HFFc6 (cell line): ENCODE results near the gene AGXT. TPM values are rescaled to one million over a fixed set of nuclear protein-coding genes. Genes with fewer than 3 reads are reported as not detected.
A peak's percentile ranks its signal among the peaks of the same experiment; 100 is the strongest.

ENCODE experiments used
- DNase-seq: peaks from one replicate; pipeline ENCODE4 v3.0.0-alpha.2; 2018
- H3K27ac Mint-ChIP-seq: 2 replicates; pipeline ENCODE4 v1.8.0; 2020; ENCODE audit warnings: mild to moderate bottlenecking, mixed read lengths
- H3K27me3 Mint-ChIP-seq: 2 replicates; pipeline ENCODE4 v1.8.0; 2021; ENCODE audit warnings: mild to moderate bottlenecking, moderate library complexity, mixed read lengths; ENCODE audit not compliant: insufficient read depth
- H3K36me3 Mint-ChIP-seq: 2 replicates; pipeline ENCODE4 v1.8.0; 2021; ENCODE audit warnings: low read depth, mixed read lengths
- H3K4me1 Mint-ChIP-seq: 2 replicates; pipeline ENCODE4 v1.8.0; 2020; ENCODE audit warnings: low read depth, mixed read lengths
- H3K4me3 Mint-ChIP-seq: 2 replicates; pipeline ENCODE4 v1.8.0; 2020; ENCODE audit warnings: mild to moderate bottlenecking, moderate library complexity, mixed read lengths
- H3K9me3 Mint-ChIP-seq: 2 replicates; pipeline ENCODE4 v1.8.0; 2020; ENCODE audit warnings: mild to moderate bottlenecking, mixed read lengths
- CTCF ChIP-seq: fragments of 200-600 bp; sonication (generic); IDR thresholded peaks from 2 replicates; pipeline ENCODE4 v1.5.0; 2021; ENCODE audit warnings: antibody characterized with exemption, mild to moderate bottlenecking
- total RNA-seq, 6 experiments: library from RNA; stranded (reverse); fragmentation: NEBNext Ultra II Directional; extraction: Animal tissue kit (Norgen Biotek cat#: 25700); gene quantifications; 2 replicates in 1 of 6; 3 replicates in 5 of 6; pipeline ENCODE4 v1.2.3, GENCODE V29; 2021

The AGXT gene
- total RNA-seq, 6 experiments from 2014 or later = not detected

GRCh38 chr2:240925568-240926515 lies 57.2 kb downstream of the AGXT start:
- Mint-ChIP-seq H3K27me3 (peaks cover 4% of the 10 kb centered on the region), H3K9me3 (peaks cover 7% of the 10 kb centered on the region; the same call in 1 of the 2 replicates), H3K36me3 (no peaks in the 10 kb centered on the region), H3K4me1 (peaks cover 10% of the 10 kb centered on the region), H3K4me3 (no peak overlapping the region), H3K27ac (no peak overlapping the region)
- no peak for TF ChIP-seq CTCF
- DNase-seq = no peak

DNA sequence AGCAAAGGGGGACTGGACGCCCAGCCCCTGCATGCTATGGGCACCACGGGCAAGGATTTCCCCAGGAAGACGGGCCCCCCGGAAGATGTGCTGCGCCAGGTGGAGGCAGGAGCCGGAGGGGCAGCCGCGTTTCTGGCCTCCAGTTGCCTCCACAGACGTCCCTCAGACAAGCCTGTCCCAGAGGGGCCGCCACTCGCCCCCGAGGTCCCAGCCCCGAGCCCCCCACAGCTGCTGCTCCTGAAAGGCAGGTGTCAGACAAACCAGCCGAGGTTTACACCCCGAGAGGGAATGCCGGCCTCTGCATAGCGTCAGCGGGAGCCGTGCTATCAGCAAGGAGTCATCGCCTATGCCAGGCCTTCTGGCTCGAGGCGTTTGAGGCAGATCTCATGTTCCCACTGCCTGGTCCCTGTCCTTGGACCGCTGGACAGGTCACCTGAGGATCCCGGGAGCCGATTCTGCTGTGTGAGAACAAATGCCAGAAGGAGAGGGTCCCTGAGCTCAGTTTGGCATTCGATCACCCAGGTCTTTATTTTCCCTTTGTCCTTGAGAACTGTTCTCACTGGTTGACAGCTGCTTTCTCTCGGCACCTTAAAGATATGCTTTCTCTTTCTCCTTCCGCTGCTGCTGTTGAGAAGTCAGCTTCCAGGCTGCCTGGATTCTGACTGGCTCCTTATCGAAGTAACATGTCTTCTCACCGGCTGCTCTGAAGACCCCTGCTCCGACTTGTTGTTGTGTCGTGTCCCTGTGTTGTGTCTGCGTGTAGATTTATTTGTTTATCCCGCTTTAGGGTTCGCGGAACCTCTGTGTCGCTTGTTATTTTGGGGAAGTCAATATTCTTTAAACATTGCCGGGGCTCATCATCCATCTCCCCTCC lies 58.1 kb downstream of the AGXT start:
- peaks cover 7% of the 10 kb centered on the region; the same call in 1 of the 2 replicates for H3K9me3 Mint-ChIP-seq
- H3K27ac Mint-ChIP-seq = no peak overlapping the region
- DNase-seq = no peak
- peaks cover 4% of the 10 kb centered on the region for H3K27me3 Mint-ChIP-seq
- 0 out of 2 replicates have a peak, but pooled peaks cover under 1% of the 10 kb centered on the region for H3K4me1 Mint-ChIP-seq
- no peaks in the 10 kb centered on the region for H3K36me3 Mint-ChIP-seq
- H3K4me3 Mint-ChIP-seq = peak overlapping the region; percentile 62
- no peak for TF ChIP-seq CTCF

- H3K4me1 Mint-ChIP-seq = no peaks in the 10 kb centered on the region
- DNase-seq = no peak
- H3K4me3 Mint-ChIP-seq = peak overlapping the region; percentile 62
- H3K27me3 Mint-ChIP-seq = peaks cover 4% of the 10 kb centered on the region
- H3K9me3 Mint-ChIP-seq = peaks cover 7% of the 10 kb centered on the region; the same call in 1 of the 2 replicates
- H3K36me3 Mint-ChIP-seq = no peaks in the 10 kb centered on the region
- no peak for TF ChIP-seq CTCF
- H3K27ac Mint-ChIP-seq = no peak overlapping the region
These were observed 58.8 kb downstream of the AGXT start for GRCh38 chr2:240927390-240927781.

DNA sequence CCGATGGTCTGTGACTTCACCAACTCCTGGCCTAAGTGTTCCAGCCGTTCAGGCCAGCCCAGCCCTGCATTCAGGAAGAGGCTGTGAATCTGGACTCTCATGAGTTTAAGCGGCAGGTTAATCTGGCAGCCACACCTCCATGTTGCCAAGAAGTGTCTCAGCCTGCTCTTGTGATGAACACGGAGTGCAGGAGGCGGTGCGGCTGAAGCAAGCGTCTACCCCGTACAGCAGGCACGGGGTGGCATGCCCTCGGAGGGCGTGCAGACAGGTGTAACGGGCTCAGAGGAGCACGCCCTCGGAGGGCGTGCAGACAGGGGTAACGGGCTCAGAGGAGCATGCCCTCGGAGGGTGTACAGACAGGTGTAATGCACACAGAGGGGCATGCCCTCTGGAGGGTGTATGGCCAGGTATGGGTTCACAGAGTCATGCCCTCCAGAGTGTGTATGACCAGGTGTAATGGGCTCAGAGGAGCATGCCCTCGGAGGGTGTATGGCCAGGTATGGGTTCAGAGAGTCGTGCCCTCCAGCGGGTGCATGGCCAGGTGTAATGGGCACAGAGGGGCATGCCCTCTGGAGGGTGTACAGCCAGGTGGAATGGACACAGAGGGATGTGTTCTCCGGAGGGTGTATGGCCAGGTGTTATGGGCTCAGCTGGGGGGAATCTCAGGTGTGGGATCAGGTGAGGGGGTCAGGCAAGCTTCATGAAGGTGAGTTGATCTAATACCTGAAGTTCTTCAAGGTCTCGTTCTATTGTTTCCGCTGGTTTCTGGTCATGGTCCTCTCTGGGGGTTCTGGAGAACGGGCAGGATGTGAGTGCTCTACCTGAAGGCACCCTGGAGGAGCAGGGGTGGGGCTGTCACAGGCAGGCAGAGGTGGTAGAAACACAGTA lies 60.1 kb downstream of the AGXT start:
- no peak for DNase-seq
- Mint-ChIP-seq H3K9me3 (peaks cover 7% of the 10 kb centered on the region; the same call in 1 of the 2 replicates), H3K4me3 (no peak overlapping the region)

More for the DNA sequence above, 60.1 kb downstream of the AGXT start:
- no peak overlapping the region for H3K27ac Mint-ChIP-seq
- no peaks in the 10 kb centered on the region for H3K36me3 Mint-ChIP-seq
- peaks cover 6% of the 10 kb centered on the region for H3K27me3 Mint-ChIP-seq
- TF ChIP-seq CTCF = no peak
- no peaks in the 10 kb centered on the region for H3K4me1 Mint-ChIP-seq
